ENCODE data around the gene MMD. TPM values are rescaled to one million over a fixed set of nuclear protein-coding genes. Genes with fewer than 3 reads are reported as not detected.

The MMD gene
- total and polyA plus RNA-seq, 2 of the 13 experiments (the other 11 are each of a cell fraction or from before 2014, with no cell fraction given): 121 to 225 TPM

DNA sequence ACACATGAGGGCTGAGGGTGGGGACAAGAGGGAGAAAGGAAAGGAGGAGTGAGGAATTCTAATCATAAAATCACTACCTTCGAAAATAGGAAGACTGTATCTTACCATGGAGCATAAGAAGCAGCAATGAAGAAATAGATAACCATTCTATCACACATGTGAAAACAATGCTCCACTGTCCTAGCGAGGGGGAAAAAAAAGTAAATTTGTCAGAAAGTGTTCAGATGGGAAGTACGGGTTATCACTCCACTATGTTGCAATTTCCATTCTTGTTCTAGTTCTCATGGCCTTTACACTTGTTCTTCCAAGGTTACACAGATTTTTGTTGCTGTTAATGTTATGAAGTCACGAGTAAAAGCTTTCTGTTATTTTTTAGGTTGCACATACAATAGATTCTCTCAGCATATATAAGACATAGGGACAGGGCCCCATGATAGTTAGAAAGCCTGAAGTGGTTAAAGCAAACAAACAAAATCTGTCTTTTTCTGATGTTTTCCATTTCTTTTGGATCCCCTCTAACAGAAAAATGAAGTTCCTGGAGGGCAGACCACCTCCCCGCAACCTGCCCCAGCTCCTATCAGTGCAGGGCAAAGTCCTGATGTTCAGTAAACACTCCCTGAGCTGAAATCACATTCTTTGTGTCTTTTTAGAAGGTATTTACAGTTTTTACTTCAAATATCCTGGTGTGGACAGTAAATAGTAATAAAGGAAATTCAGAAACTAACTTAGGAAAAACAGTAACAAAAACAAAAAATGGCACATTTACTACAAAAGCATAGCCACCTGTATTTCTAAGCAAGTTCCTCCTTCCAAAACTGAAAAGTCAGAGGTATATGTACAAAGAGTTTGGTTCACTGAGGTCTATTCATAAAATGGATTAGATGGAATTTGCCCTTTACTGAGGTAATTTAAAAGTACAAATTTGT is 13.7 kb downstream of the MMD start (continued):
- TF ChIP-seq ZNF251 (CRISPR knock-in tag; IDR thresholded peaks at IDR 0.05): no peak
- TF ChIP-seq TRAFD1 (CRISPR knock-in tag; IDR thresholded peaks at IDR 0.05; ENCODE audit: borderline replicate concordance): no peak
- no peak for TF ChIP-seq THYN1 (CRISPR knock-in tag; IDR thresholded peaks at IDR 0.05; ENCODE audit: borderline replicate concordance, low read depth)
- TF ChIP-seq ZNF512B (CRISPR knock-in tag; IDR thresholded peaks at IDR 0.05; ENCODE audit: borderline replicate concordance): peak; percentile 52; the same call in 1 of the 2 replicates
- TF ChIP-seq EED (CRISPR knock-in tag; IDR thresholded peaks at IDR 0.05): no peak
- no peak for TF ChIP-seq CAMTA2 (CRISPR knock-in tag; IDR thresholded peaks at IDR 0.05; ENCODE audit: borderline replicate concordance)
- peak; percentile 76 for TF ChIP-seq TBL1XR1 (IDR thresholded peaks at IDR 0.05; ENCODE audit: borderline replicate concordance, low read length, partially characterized antibody)
- TF ChIP-seq ZNF720 (CRISPR knock-in tag; IDR thresholded peaks at IDR 0.05): no peak
- no peak for TF ChIP-seq ZNF570 (CRISPR knock-in tag; IDR thresholded peaks at IDR 0.05; ENCODE audit: borderline replicate concordance)
- TF ChIP-seq HCFC1 (IDR thresholded peaks at IDR 0.05; ENCODE audit: low read depth, low read length): no peak
- TF ChIP-seq YEATS4 (CRISPR knock-in tag; IDR thresholded peaks at IDR 0.05; ENCODE audit: borderline replicate concordance): peak; percentile 64; the same call in 1 of the 2 replicates
- TF ChIP-seq ZNF724P (CRISPR knock-in tag; IDR thresholded peaks at IDR 0.05; ENCODE audit: borderline replicate concordance): no peak
- no peak for TF ChIP-seq CSRNP2 (CRISPR knock-in tag; conservative IDR thresholded peaks at IDR 0.05; ENCODE audit: low read depth)
- TF ChIP-seq CEBPG (CRISPR knock-in tag; IDR thresholded peaks at IDR 0.05): peak; percentile 95
- TF ChIP-seq RNF219 (CRISPR knock-in tag; IDR thresholded peaks at IDR 0.05): 0 out of 2 replicates have a peak, but pooled peaks have one; percentile 24
- no peak for TF ChIP-seq RNF2 (conservative IDR thresholded peaks at IDR 0.05; ENCODE audit: low read depth)
- peak; percentile 94 for TF ChIP-seq CREM (IDR thresholded peaks at IDR 0.05)
- no peak for TF ChIP-seq CREM (CRISPR knock-in tag; IDR thresholded peaks at IDR 0.05)
